GM18505 (cell line): ENCODE results near the gene CLVS2.

Experiments used
- ATAC-seq: cut with Tn5 transposase; IDR thresholded peaks from one replicate; pipeline ENCODE4 v1.9.1; 2021; ENCODE audit not compliant: unreplicated experiment
- POLR2A ChIP-seq: IDR thresholded peaks from 4 replicates; pipeline ENCODE4 v1.6.1; 2011; ENCODE audit warnings: borderline replicate concordance; ENCODE audit not compliant: insufficient read depth, insufficient read length; ENCODE audit errors: extremely low read depth

CLVS2 gene

GRCh38 chr6:123053602-123054225, 57.7 kb downstream of the CLVS2 start:
- no peak for TF ChIP-seq POLR2A
- ATAC-seq: no peak

- ATAC-seq: no peak
- TF ChIP-seq POLR2A: no peak
Observed at GRCh38 chr6:123055256-123055655, 59.2 kb downstream of the CLVS2 start.

- TF ChIP-seq POLR2A: no peak
- ATAC-seq: no peak
Observed at GRCh38 chr6:123062670-123063069, 66.6 kb downstream of the CLVS2 start.

GRCh38 chr6:123064038-123064437, 68.0 kb downstream of the CLVS2 start:
- ATAC-seq: no peak
- no peak for TF ChIP-seq POLR2A

- ATAC-seq: no peak
- TF ChIP-seq POLR2A: no peak
Observed at GRCh38 chr6:123074616-123075015, 78.6 kb downstream of the CLVS2 start.

GRCh38 chr6:123085403-123085802, 89.4 kb downstream of the CLVS2 start:
- TF ChIP-seq POLR2A: no peak
- no peak for ATAC-seq

- no peak for ATAC-seq
- no peak for TF ChIP-seq POLR2A
Observed at GRCh38 chr6:123089226-123089625, 93.2 kb downstream of the CLVS2 start.

GRCh38 chr6:123091091-123091895, 95.3 kb downstream of the CLVS2 start:
- ATAC-seq: no peak
- TF ChIP-seq POLR2A: no peak

GRCh38 chr6:123091896-123092271, 95.8 kb downstream of the CLVS2 start:
- TF ChIP-seq POLR2A: no peak
- no peak for ATAC-seq

GRCh38 chr6:123094795-123095194, 98.8 kb downstream of the CLVS2 start:
- ATAC-seq: no peak
- no peak for TF ChIP-seq POLR2A

- TF ChIP-seq POLR2A: no peak
- no peak for ATAC-seq
Observed at GRCh38 chr6:123105561-123105960, 109.5 kb downstream of the CLVS2 start.

GRCh38 chr6:123116370-123116769, 120.3 kb downstream of the CLVS2 start:
- ATAC-seq: no peak
- TF ChIP-seq POLR2A: no peak

GRCh38 chr6:123117145-123117908, 121.3 kb downstream of the CLVS2 start:
- no peak for ATAC-seq
- TF ChIP-seq POLR2A: no peak
